Stimulated activated CD4-positive, alpha-beta T cell treated with anti-CD3 and anti-CD28 coated beads, Interleukin-15, amount 100 ng/mL, for 24 hours (primary cell): ENCODE data around the gene ZGLP1.
"Not testable (repeated sequence)": the region's sequence is repeated elsewhere in the genome, so short reads cannot be mapped to it uniquely, and the experiment has no call there.

Source experiments
- DNase-seq: peaks from one replicate; pipeline ENCODE4 v3.0.0-alpha.2; 2020

Gene ZGLP1

GRCh38 chr19:10309423-10309822 lies at the start of gene ZGLP1:
TSS of gene ZGLP1 (minus strand) at chr19:10309815.
- no peak for DNase-seq

DNA sequence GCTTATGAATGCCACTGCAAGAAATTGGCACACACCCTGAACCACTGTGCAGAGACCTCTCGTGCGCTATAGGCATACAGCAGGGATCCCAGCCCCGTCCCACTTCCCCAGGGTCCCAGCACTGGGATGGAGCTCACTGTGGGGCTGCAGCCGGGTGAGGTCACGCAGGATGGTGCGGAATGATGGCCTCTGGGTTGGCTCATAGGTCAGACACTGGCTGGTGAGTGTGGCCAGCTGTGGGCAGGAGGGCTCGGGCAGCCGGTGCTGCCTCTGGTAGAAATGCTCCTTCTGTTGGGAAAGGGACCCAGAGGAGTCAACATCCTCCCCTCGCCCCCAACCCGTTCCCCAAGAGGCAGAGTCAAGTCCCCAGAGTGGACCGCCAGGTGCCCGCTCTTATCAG lies 46.8 kb upstream of the ZGLP1 start:
- no peak for DNase-seq

- DNase-seq = peak; percentile 73
These were observed 44.3 kb upstream of the ZGLP1 start for GRCh38 chr19:10353793-10354391.

- DNase-seq = no peak
These were observed 43.4 kb upstream of the ZGLP1 start for GRCh38 chr19:10352764-10353671.

- no peak for DNase-seq
These were observed 36.9 kb upstream of the ZGLP1 start for GRCh38 chr19:10346509-10346908.

- DNase-seq = no peak
These were observed 35.2 kb upstream of the ZGLP1 start for GRCh38 chr19:10344780-10345179.

- DNase-seq = no peak
These were observed 33.9 kb upstream of the ZGLP1 start for GRCh38 chr19:10343495-10343894.

GRCh38 chr19:10339977-10340376 lies 30.4 kb upstream of the ZGLP1 start:
- no peak for DNase-seq

- DNase-seq = peak; percentile 82
These were observed 29.9 kb upstream of the ZGLP1 start, which contains the start of gene ICAM3 for GRCh38 chr19:10339380-10339960. TSS of gene ICAM3 (minus strand) at chr19:10339624. CDS start at chr19:10339614, 10 bp downstream.

GRCh38 chr19:10338940-10339339 lies 29.3 kb upstream of the ZGLP1 start:
- DNase-seq = peak; percentile 29

DNA sequence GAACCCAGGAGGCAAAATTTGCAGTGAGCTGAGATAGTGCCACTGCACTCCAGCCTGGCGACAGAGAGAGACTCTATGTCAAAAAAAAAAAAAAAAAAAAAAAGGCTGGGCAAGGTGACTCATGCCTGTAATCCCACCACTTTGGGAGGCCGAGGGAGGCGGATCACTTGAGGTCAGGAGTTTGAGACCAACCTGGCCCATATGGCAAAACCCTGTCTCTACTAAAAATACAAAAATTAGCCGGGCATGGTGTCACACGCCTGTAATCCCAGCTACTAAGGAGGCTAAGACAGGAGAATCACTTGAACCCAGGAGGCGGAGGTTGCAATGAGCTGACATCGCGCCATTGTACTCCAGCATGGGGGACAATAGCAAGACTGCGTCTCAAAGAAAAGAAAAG lies 27.1 kb upstream of the ZGLP1 start:
- DNase-seq = not testable (repeated sequence)

DNA sequence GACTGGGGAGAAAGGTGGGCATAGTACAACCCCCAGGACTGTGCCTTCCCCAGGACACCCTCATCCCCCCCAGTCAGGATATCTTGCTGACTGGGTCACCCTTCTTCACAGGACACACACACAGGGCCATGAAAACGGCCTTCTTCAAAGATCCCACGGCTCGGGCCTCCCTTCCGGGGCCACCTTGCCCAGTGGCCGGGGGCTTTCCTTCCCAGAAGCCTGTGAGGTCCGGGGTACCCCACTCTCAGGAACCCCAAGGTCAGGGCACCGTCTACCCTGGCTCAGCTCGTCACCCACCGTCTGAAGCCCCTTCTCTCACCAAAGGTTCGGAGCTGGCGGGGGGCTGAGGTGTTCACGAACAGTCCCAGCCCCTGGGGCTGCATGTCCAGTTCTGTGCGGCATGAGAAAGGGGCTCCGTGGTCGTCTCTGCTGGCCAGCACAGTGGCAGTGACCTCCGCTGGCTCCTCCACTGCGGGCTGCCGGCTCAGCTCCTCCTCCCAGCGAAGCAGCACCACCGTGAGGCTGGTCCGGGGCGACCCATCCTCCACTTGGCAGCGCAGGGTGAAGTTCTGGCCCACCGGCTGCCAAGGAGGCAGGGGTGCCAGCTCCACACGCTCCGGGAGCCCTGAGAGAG lies 25.9 kb upstream of the ZGLP1 start:
- DNase-seq = no peak

DNA sequence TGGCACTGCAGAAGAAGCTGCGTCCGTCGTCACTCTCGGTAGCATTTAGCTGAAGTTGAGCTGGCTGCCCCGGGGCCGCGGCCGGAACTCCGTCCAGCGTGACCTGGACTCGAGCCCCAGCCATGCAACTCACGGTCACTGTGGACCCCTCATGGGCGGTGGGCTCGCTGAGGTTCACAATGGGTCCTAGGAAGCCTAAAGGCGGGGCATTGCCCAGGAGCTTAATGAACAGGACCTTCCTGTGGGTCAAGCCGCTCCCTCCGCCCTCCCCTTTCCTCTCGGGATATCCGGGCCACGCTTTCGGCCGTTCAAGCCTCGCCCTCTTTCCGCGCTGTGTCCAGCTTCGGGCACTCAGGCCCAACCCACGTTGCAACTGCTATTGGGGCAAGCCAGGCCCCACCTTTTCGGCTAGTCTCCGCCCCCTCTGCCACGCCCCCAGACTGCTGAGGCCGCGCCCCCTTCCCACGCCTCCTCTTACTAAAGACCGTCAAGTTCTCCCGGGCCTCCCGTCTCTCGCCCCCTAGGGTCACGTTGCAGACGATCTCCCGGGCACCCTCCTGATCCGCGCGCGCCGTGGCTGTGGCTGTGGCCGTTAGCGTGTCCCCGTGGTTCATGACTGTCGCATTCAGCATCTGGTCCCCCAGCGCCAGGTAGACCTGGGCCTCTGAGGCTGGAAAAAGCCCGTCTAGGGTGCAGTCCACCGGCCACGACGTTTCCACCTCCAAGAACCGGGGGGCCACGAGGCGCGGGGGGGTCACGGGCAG lies 25.2 kb upstream of the ZGLP1 start:
- peak; percentile 77 for DNase-seq

DNA sequence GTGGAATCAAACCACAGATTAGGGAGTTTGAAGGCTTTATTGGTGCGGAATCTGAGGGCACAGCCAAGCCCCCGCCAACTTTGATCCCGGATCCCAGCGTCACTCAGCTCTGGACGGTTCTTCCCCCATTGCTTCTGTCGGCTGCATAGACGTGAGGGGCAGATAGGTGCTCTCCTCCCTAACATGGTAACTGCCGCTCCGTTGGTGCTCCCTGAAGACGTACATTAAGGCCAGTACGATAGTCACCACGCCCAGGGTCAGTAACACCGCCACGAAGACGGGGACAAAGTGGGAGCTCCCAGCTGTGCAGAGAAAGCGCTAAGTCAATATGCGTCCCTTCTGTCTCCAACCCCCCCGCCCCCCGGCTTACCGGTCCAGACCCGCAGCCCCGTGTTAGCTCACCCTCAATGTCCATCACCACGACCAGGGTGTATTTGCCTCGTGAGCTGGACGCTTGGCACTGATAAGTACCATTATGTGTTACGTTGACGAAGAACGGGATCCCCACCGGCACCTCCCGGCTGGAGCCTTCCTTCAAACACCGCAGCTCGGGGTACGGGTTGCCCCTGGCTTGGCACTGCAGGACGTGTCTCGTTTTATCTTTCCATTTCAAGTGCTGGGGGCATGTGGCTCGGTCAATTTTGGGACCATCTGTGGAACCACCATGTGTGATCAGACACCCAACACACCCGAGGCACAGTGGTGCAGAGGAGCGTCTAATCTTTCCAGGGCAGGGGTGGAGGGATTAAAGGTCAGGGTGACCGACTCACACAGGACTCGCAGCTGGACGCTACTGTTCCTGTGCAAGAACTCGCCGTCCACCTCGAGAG lies 24.4 kb upstream of the ZGLP1 start:
- DNase-seq = no peak

DNA sequence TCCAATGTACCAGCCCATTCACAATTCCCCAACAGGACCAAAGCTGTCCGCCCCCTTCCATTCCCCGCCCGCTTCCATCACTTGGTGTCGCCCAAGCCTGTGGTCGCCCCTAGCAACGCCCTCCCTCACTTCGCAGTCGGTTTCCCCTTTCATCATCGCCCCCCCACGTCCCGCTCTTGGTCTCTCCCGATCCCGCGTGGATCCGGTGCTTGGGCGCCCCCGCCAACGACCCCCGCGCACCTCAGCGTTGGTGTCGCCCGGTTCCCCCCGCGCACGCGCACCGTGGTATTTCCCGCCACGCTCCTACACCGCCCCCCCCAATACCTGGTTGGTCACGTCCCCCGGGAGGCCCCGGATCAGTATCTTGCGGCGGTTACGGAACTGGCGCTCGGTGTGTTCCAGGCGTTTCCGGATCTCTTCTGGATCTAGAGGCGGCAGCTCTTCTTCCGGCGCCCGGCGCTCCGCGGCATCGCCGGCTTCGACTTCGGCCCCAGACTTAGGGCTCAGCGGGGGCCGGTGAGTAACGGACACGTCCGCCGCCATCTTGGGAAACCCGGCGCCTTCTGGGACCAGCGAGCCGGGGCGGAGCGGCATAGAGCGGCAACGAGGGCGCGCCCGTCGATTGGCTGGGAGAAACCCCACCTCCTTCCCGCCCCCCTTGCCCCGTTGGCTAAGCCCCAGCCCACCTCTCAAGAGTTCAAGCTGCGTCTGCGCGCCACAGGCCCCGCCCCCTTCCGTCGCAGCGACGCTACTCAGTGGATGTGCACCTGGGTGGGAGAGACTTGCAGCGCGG lies 23.5 kb upstream of the ZGLP1 start, which contains the start of gene RAVER1:
RAVER1 (minus strand) TSS at position 565 of the 793 bp plus-strand sequence; CDS start at position 543, 22 bp downstream.
- peak; percentile 99 for DNase-seq

- no peak for DNase-seq
These were observed 22.7 kb upstream of the ZGLP1 start for GRCh38 chr19:10332158-10332964.

DNA sequence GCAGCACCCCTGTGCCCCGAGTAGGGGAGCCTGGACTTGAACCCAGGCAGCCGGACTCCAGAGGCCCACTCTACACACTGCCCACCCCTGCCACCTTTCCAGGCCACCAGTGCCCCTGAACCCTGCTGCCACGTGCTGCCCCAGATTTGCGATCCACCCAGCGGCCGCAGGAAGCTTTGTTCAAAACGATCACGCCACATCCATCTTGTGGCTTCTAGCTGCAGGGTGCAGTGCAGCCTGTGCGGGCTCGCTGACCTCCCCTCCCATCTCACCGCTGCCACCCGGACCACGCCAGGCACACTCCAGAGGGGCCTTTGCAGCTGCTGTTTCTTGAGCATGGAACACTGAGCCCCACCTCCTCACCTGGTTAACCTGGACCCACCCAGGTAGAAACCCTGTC lies 19.9 kb upstream of the ZGLP1 start:
- DNase-seq = no peak

GRCh38 chr19:10328558-10329429 lies 19.2 kb upstream of the ZGLP1 start:
- no peak for DNase-seq

- DNase-seq = no peak
These were observed 18.2 kb upstream of the ZGLP1 start for GRCh38 chr19:10327793-10328192.
